ENCODE data around the gene DENND6B.

DNA sequence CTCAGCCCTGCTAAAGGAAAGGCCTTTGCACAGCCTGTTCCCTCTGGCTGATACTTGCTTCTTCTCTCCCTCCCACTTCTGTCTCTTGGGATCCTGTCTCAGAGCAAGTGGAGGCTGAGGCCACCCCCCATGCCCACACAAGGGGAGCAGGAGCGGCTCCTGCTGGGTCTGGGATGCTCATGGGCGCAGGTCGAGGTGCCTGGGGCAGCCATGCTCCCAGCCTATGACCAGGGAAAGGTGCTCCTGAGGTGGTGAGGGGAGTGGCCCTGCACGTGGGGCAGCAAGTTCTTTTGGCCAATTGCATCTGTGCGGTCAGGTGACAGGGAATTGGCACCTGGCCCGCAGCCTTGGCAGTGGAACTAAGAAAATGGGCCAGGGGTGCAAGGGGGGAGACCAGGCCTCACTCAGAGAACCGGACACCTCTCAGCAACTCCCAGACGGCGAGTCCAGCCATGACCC, 58.1 kb downstream of the DENND6B start:
- TF ChIP-seq POLR2A (IDR thresholded peaks at IDR 0.05) (no peak), POLR2AphosphoS5 (IDR thresholded peaks at IDR 0.05) (no peak), EP300 (IDR thresholded peaks at IDR 0.05) (no peak)
- TF ChIP-seq, protein P1, sequence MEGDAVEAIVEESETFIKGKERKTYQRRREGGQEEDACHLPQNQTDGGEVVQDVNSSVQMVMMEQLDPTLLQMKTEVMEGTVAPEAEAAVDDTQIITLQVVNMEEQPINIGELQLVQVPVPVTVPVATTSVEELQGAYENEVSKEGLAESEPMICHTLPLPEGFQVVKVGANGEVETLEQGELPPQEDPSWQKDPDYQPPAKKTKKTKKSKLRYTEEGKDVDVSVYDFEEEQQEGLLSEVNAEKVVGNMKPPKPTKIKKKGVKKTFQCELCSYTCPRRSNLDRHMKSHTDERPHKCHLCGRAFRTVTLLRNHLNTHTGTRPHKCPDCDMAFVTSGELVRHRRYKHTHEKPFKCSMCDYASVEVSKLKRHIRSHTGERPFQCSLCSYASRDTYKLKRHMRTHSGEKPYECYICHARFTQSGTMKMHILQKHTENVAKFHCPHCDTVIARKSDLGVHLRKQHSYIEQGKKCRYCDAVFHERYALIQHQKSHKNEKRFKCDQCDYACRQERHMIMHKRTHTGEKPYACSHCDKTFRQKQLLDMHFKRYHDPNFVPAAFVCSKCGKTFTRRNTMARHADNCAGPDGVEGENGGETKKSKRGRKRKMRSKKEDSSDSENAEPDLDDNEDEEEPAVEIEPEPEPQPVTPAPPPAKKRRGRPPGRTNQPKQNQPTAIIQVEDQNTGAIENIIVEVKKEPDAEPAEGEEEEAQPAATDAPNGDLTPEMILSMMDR (IDR thresholded peaks at IDR 0.05) = no peak
